Measurements from ENCODE around the gene CDON. TPM values are rescaled to one million over a fixed set of nuclear protein-coding genes. Genes with fewer than 3 reads are reported as not detected.

The CDON gene
- total and polyA plus RNA-seq, 2 donors (not counting 1 experiment from before 2014, with no cell fraction given) = 0.01 TPM; not detected in 1

DNA sequence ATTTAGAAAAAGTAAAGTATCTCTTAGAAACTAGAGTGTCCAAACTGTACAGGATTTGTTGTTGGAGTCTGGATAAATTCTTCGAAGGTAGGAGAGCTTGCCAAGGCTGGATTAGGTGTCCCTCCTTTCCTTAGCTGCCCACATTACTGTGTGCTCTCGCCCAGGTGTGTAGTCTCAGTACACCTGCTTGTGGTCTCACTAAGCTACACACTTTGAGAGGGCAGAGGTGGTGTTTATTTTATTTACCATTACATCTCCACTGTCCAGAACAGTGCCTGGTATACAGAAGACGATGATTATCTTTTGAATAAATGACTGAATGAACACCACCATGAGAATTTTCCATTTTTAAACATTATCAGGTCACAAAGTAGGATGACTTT, 80.3 kb downstream of the CDON start:
- Mint-ChIP-seq H3K27ac (no peak overlapping the region), H3K9me3 (ENCODE audit: insufficient read depth) (no peaks in the 10 kb centered on the region), H3K4me3 (no peak overlapping the region), H3K4me1 (no peaks in the 10 kb centered on the region), H3K27me3 (peaks cover 6% of the 10 kb centered on the region)
- WGBS (ENCODE audit: insufficient coverage) = 67% methylated on average over 1 of the region's 3 CpGs
- Histone ChIP-seq H4K20me1 (ENCODE audit: control insufficient read depth, insufficient read depth, low read length, poor library complexity, severe bottlenecking) (no peaks in the 10 kb centered on the region), H3K9me3 (ENCODE audit: control extremely low read depth in 1 of 3, control insufficient read depth in 2 of 3, insufficient read depth in 1 of 3, low read length in 2 of 3) (peaks cover 0 to 4% (median 0%) of the 10 kb centered on the region in 3 donors), H3K4me1 (ENCODE audit: control insufficient read depth in 2 of 2, insufficient read depth in 2 of 2, low read length in 2 of 2) (no peaks in the 10 kb centered on the region), H3K9ac (ENCODE audit: low read length) (no peak overlapping the region), H3K4me2 (replicated peaks; ENCODE audit: low read depth, low read length, poor library complexity, severe bottlenecking) (no peak overlapping the region), H3K36me3 (replicated peaks in 1 of 2; ENCODE audit: control extremely low read depth in 1 of 2, control insufficient read depth in 1 of 2, extremely low read depth in 1 of 2, insufficient read depth in 2 of 2, low read length in 1 of 2) (no peaks in the 10 kb centered on the region), H3K4me3 (ENCODE audit: control extremely low read depth in 1 of 5, extremely low read depth in 1 of 5, insufficient read depth in 1 of 5, low read depth in 2 of 5, low read length in 4 of 5) (no peak overlapping the region), H3K27ac (ENCODE audit: low read length in 2 of 2) (no peak overlapping the region), H3K79me2 (ENCODE audit: control insufficient read depth, insufficient read depth, low read length) (no peaks in the 10 kb centered on the region), H2AFZ (ENCODE audit: insufficient read depth, low read depth, low read length, poor library complexity, severe bottlenecking) (no peak overlapping the region), H3K27me3 (replicated peaks in 1 of 4; ENCODE audit: control extremely low read depth in 1 of 4, control insufficient read depth in 3 of 4, insufficient read depth in 4 of 4, low read length in 3 of 4) (no peaks in the 10 kb centered on the region)
- DNase-seq (no peak), ATAC-seq (ENCODE audit: low read depth) (no peak)
- intact Hi-C loops (cut with micrococcal nuclease) = no loop called here
- ChIA-PET CTCF (no interaction called here), POLR2A (no interaction called here)
- no peak for TF ChIP-seq EZH2 (IDR thresholded peaks at IDR 0.05; ENCODE audit: borderline replicate concordance, insufficient read depth, low read depth, low read length, poor library complexity, severe bottlenecking)
- TF ChIP-seq, protein P1, sequence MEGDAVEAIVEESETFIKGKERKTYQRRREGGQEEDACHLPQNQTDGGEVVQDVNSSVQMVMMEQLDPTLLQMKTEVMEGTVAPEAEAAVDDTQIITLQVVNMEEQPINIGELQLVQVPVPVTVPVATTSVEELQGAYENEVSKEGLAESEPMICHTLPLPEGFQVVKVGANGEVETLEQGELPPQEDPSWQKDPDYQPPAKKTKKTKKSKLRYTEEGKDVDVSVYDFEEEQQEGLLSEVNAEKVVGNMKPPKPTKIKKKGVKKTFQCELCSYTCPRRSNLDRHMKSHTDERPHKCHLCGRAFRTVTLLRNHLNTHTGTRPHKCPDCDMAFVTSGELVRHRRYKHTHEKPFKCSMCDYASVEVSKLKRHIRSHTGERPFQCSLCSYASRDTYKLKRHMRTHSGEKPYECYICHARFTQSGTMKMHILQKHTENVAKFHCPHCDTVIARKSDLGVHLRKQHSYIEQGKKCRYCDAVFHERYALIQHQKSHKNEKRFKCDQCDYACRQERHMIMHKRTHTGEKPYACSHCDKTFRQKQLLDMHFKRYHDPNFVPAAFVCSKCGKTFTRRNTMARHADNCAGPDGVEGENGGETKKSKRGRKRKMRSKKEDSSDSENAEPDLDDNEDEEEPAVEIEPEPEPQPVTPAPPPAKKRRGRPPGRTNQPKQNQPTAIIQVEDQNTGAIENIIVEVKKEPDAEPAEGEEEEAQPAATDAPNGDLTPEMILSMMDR (IDR thresholded peaks at IDR 0.05) = no peak

DNA sequence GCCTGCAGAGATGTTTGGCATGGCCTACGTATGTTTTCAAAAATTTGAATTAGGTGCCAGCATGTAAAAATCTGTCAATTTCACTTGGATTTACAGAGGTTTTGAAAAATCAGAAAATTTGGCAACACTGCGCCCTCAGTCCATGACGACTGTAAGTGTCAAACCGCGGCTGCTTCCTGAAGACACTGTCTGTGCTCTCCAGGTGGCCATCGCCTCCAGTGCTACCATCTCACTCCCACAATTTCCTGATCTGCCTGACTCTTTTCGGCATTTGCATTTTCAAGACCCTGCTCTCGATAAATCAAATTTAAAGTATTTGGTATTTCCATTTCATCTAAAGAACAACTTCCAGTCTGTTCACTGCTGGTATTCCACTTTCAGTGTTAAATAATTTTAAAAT, 82.2 kb downstream of the CDON start:
- CTCF ChIA-PET = no interaction called here
- Histone ChIP-seq H3K9me3 (ENCODE audit: control extremely low read depth in 1 of 3, control insufficient read depth in 2 of 3, insufficient read depth in 1 of 3, low read length in 2 of 3) (peaks cover 0 to 4% (median 0%) of the 10 kb centered on the region in 3 donors), H3K79me2 (ENCODE audit: control insufficient read depth, insufficient read depth, low read length) (no peaks in the 10 kb centered on the region)

More for the DNA sequence above, 82.2 kb downstream of the CDON start:
- H3K9ac ChIP-seq (ENCODE audit: low read length) = no peak overlapping the region
- H3K9me3 Mint-ChIP-seq (ENCODE audit: insufficient read depth) = no peaks in the 10 kb centered on the region
- peaks cover 7% of the 10 kb centered on the region for H3K27me3 Mint-ChIP-seq
- no peaks in the 10 kb centered on the region for H3K4me1 Mint-ChIP-seq
- H3K27me3 ChIP-seq (replicated peaks in 1 of 4; ENCODE audit: control extremely low read depth in 1 of 4, control insufficient read depth in 3 of 4, insufficient read depth in 4 of 4, low read length in 3 of 4) = no peaks in the 10 kb centered on the region
- H4K20me1 ChIP-seq (ENCODE audit: control insufficient read depth, insufficient read depth, low read length, poor library complexity, severe bottlenecking) = no peaks in the 10 kb centered on the region
- WGBS (ENCODE audit: insufficient coverage) = 86% methylated on average over 7 of the region's 8 CpGs
- no peak overlapping the region for H3K27ac ChIP-seq (ENCODE audit: low read length in 2 of 2)
- no peak overlapping the region for H2AFZ ChIP-seq (ENCODE audit: insufficient read depth, low read depth, low read length, poor library complexity, severe bottlenecking)
- DNase-seq (no peak), ATAC-seq (ENCODE audit: low read depth) (no peak)
- no peak overlapping the region for H3K27ac Mint-ChIP-seq
- no peaks in the 10 kb centered on the region for H3K36me3 ChIP-seq (replicated peaks in 1 of 2; ENCODE audit: control extremely low read depth in 1 of 2, control insufficient read depth in 1 of 2, extremely low read depth in 1 of 2, insufficient read depth in 2 of 2, low read length in 1 of 2)
- no peak overlapping the region for H3K4me3 Mint-ChIP-seq
- H3K4me1 ChIP-seq (ENCODE audit: control insufficient read depth in 2 of 2, insufficient read depth in 2 of 2, low read length in 2 of 2) = no peaks in the 10 kb centered on the region
- no peak overlapping the region for H3K4me2 ChIP-seq (replicated peaks; ENCODE audit: low read depth, low read length, poor library complexity, severe bottlenecking)
- intact Hi-C loops (cut with micrococcal nuclease) = no loop called here
- H3K4me3 ChIP-seq (ENCODE audit: control extremely low read depth in 1 of 5, extremely low read depth in 1 of 5, insufficient read depth in 1 of 5, low read depth in 2 of 5, low read length in 4 of 5) = no peak overlapping the region
- TF ChIP-seq, protein P1 (IDR thresholded peaks at IDR 0.05) = no peak
- no peak for TF ChIP-seq EZH2 (IDR thresholded peaks at IDR 0.05; ENCODE audit: borderline replicate concordance, insufficient read depth, low read depth, low read length, poor library complexity, severe bottlenecking)
- POLR2A ChIA-PET = no interaction called here
